NAMALWA (cell line): Measurements from ENCODE around the gene CTSH.
"Not testable (repeated sequence)": the region's sequence is repeated elsewhere in the genome, so short reads cannot be mapped to it uniquely, and the experiment has no call there.

Experiments used
- DNase-seq: peaks from one replicate; pipeline ENCODE4 v3.0.0-alpha.2; 2015; ENCODE audit warnings: low spot score

The CTSH gene

DNA sequence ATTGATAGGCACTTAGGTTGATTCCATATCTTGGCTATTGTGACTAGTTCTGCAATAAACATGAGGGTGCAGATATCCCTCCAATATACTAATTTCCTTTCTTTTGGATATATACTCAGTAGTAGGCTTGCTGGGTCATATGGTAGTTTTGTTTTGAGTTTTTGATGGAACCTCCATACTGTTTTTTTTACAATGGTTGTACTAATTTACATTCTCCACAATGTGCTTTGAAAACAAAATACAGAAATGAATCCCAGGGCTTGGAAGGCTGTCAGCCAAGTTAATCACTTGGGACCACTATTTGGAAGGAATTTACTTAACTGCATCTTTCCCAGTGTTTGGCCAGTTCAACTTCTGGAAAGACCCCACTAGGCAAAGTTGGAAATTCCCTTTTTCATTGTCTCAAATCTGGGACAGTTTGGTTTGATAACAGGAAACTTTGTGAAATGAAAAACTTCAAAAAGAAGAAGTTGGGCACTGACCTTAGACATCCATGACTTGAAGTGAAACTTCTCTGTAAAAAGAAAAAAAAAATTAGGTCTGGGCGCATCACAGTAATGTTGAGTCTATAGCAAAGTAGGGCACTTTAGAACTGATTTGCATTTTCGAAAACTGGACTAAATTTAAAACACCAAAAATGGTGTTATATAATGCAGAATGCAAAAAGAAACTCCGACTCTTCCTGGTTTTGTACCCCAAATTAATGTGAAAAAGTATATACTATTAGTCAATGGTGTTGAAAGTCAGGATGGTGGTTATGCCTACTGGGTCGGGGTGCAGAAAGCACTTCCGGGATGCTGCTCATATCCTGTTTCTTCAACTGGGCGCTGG is 6.0 kb downstream of the CTSH start:
- DNase-seq, result peak; percentile 61

DNA sequence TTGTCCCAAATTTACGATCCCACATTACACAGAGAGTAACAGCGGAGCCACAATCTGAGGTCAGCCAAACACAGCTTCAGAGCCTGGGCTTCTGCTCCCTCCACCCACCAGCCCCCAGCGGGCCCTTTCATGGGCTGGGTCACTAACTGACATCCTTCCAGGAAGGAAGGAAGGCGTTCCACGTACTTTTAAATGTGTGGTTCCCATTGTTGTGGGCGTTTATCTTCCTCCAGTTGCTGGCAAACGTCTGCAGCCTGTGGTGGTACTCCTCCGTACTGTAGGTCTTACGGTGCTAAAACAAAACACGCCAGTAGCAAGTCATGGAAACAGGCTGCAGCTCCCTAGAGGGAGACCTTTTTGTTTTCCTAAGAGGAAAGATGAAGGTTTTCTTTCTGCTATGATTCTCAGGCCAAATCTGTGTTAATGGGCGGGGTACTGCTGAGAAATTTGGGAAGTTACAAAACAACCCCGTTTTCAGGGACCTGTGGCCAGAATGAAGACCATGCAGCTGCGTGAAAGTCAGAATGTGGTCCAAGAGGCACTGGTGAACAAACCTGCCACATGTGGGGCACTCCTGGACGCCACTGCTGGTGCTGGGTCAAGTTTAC is 7.6 kb downstream of the CTSH start:
- DNase-seq, result no peak

DNA sequence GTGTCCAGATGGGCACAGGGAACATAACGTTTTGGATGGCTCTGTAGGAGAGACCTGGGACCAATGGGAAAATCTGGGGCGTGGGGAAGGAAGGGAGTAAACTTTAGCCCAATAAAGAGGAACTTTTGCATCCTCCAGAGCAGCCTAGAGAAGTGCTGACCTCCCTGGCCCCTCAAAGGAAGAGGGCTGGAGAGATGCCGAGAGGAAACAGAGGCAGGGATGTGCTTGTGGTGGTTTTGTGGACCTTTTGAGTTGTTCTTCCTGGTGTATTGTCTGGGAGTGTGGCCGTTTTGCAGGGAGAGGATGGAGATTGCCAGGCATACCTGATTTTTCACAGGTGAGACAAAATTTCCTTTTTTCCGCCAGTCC is 10.2 kb downstream of the CTSH start:
- no peak for DNase-seq

DNA sequence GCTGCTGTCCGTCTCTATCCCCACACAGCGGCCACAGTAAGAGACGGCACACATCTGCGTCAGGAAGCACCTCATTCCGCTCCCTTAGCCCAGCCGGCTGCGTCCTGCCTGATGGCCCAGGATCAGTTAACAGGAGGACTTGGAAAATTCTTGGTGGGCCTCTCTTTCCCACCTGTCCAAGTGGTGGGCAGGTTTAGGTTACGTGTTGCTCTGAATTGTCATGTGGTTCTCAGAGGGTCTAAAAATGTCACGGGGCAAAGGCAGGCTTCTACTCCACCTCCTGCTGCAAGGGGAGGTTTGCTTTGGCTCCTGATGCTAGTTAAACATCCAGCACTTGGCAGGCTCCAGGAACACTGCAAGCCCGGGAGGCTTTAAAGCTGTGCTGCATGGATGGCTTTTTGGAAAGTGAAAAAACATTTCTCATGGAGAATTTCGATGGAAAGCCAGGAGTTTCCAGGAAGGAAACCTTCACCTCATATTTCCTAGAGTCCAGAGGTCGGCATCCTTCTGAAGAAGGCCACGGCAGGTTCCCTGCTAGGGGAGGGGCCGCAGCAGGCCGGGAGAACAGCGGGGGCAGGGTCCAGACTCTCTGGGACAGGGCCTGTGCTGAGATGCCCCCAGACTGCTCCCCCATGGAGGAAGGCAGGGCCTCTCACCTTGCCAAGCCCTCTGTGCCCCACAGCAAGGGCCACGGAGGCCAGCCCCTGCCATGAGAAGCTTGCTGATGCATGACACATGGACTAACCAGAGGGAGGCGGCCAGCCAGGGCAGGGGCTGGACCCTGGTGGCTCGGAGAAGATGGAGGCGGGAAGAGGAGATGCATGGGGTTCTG is 10.8 kb downstream of the CTSH start:
- DNase-seq, result no peak

DNA sequence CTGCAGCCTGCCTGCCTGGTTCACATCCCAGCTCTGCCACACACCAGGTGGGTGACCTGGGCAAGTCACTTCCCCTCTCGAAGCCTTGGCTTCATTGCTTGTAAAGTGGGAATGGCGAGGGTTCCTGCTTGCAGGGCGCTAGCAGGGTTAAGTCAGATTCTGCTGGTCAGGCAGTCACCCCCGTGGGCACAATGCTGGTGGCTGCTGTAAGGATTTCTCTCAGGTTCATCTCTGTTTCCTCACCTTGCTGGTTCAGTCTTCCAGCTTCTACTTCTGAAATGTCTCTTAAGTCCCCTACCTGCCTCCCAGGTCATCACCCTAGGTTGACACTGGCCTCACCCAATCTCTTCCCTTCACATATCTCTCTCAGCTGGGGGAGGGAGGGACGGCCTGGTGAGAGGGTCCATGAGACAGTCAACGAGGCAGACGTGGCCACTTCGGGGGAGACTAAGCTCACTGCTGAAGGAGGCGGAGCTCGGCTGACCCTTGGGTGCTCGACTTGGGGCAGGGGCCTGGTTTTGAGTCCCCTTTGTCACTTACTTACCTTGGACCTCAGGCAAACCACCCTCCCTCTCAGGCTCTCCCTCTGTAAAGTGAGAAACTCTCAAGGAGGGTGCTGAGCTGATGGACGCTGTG is 11.5 kb downstream of the CTSH start:
- DNase-seq, result no peak

DNA sequence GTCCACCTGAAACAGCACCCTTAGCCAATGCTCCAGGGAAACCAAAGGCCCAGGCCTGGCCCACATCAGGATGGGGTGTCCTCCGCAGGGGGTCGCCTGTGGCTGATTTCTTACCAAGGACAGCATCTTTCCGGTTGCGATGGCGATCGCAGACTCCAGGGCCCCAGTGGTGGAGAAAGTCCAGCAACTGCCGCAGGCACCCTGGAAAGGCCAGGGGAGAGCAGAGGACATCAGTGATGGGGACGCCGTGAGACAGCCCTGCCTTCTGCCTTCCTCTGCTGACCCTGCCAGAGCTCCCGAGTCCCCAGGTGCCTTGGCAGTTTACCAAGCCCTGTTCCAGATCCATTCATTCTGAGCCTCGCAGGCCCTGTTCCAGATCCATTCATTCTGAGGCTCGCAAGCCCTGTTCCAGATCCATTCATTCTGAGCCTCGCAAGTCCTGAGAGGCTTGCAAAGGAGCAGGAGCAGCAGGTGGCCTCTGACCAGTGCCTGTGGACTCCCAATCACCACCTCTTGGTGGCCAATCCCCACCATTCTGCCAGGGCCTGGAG is 12.5 kb downstream of the CTSH start:
- DNase-seq, result no peak

DNA sequence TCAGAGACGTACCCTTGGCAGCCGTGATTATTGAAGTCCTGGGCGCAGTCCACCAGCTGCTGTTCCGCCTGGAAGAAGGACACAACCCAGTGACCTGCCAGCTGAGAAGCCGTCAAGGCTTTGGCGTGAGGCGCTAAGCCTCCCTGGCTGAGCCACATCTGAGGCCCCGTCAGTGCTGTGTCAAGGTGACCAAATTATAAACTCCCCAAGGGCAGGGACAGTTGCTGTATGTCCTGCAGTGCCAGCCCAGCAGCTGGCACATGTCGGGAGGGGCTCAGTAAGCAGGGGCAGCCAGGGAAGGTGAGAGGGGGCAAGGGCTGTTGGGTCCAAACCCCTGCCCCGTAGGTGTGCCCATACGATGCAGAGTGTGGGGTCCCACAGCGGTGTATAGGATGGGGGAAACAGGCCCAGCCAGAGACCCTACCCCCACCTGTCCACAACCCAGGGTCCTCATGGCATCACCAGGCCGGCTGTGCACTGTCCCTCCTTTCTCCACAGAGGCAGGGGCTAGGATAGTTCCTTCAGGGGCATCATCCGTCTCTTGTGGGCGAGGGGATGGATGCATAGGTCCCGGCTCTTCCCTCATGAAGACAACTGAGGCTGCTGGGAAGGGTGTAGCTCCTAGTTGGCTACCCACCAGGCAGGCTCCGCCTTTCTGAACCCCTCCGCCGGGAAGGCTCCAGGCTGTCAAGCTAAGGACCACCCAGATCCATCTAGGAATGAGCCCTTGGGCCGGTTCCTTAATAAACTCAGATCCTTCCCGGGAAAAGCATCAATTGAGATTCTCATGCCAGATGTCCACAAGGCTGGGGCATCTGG is 13.2 kb downstream of the CTSH start:
- DNase-seq, result no peak

DNA sequence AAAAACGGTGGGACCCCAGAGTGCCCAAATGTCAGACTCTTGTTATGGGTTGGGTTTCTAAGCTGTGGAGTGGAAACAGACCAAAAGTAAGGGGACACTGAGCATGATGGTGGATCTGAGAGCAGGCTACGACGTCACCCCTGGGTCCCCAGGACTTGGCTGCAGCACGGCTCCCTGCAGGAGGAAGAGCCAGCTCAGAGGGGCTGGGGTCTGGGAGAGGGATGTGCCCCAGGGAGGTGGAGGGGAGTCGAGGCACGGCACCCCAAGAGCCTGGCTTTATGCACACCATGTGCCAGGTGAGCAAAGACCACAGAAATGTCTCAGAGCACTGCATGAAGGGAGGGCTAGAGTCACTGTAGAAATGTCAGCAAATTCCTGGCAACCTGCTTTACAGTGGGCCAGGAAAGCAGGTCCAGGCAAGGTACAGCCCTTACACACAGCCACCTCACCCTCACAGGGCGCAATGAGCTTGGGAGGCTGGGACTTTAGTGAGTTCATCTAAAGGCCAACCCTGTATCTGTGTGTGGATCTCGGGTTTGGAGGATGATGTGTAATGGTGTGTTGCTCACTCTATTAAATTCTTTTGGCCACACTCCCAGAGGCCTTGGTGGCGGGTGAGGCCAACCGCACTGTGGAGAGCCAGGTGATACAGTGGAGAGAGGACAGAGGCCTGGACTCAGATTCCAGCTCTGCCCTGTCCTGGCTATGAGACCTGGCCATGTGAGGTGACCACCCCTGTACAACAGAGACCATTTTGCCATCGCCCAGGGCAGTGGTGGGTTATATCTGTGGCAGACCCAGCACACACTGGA is 14.1 kb downstream of the CTSH start:
- DNase-seq, result no peak

DNA sequence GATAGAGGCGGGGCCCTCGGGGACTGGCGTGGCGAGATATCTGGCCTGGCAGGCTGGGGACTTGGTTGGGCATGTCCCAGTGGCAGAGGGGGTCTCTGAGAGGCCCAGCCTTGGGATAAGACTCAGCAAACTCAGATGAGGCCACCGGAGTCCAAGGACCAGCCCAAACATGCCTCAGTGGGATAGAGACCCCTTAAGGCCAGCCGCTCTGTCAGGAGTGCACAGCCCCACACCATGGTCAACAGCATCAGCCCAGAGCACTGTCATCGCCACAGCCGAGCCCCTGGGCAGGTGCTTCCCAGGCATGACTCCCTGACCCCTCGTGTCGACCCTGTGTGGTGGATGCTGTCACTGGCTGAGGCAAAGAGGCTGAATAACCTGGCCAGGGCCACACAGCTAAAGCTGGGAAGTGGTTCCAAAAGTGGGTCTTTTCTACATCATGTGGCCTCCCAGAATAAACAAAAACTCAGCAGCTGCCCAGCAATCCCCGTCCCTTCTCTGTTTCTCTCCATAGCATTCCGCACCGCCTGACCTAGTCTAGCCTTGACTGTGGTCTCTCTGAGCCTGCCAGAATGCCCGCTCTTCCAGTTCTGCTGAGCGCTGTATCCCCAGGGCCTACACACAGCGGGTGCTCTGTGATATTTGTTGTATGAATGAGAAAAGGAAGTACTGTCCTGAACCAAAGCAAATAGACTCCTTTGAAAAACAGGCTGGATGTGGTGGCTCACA is 15.1 kb downstream of the CTSH start:
- DNase-seq, result no peak

DNA sequence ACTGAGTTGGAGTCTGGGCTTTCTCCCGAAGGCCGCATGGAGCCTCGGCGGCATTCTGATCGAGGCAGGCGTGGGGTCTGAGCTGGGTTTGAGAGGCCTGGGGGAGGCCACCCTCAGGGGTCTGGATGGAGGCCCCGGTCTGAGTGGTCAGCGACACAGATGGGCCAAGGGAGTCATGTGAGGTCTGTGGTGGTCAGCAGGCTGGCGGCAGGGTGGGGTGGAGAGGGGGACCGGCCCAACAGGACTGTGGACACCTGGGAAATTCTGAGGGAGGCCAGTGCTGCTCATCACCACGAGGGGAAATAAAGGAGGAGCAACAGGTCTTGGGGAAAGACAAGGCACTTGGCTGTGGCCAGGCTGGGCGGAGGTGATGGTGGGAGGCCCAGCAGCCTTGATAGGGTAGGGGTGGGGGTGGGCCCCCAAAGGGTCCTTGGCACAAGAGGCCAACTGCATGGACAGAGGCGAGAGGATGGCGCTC is 16.2 kb downstream of the CTSH start:
- no peak for DNase-seq

DNA sequence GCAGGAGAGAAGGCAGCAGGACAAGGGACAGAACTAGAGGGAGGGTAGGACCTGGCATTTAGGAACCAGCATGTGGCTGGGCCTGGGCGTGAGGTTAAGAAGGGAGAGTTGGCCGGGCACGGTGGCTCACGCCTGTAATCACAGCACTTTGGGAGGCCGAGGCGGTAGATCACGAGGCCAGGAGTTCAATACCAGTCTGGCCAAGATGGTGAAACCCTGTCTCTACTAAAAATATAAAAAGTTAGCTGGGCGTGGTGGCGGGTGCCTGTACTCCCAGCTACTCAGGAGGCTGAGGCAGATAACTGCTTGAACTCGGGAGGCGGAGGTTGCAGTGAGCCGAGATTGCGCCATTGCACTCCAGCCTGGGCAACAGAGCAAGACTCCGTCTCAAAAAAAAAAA is 16.7 kb downstream of the CTSH start:
- DNase-seq, result not testable (repeated sequence)

DNA sequence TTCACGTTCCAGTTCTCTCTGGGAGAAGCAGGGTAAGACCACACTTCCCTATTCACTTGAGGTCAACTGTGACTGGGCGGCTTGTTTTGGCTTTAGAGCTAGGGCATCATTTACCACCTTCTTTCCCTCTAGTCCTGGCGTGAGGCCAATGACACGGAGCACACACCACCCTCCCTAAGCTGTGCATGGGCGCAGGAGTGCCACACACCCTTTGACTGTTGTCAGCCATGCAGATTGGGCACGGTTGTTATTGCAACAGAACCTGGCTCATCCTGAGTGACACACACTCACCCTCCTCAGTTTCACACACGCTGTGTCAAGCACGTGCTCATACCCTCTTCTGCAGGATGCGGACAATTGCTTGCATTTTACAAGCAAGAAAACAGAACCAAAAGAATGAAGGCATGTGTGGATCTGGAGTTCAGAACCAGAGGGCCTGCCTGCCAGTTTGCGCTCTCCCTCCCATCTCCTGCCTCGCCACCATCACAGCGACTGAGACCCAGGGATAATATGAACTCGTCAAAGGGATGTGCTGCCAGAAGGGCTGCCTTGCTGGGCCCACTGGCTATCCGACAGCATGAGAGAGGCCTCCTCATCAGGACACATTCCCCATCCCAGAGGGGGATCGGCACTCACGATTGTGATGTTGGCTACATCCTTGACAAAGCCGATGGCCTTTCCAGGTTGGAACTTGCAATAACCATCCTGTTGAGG is 17.6 kb downstream of the CTSH start:
- no peak for DNase-seq

DNA sequence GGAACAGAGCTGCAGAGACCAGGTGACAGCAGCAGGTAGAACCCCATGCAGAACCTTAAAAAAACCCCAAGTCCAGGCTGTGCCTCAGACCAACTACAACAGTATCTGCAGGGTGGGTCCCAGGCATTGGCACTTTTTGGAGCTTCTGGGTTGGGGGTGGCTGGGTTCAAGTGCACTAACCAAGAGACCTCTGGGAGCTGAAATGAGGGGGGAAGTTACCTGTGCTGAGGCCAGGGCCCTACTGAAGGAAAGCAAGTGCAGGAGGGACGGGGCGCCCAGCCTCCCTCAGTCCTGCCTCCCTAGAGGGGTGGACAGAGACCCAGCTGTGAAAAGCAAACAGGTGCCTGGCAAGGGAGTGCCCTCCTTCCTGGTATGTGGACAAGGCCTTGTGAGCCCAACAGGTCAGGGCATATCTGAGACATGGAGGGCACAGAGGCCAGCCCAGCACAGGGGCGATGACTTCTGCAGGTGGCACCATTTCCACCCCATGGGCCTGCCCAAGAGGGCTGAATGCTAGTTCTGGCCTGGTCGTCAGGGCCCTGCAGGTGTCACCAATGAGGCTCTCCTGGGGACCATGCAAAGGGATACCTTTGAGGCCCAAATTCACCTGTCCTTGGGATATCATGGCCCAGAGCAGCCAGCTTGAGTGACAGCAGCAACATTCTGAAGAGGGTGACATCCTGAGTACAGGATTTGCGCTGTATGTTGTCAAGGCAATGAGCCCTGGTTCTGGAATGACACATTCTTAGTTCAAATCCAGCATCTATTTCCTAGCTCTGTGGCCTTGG is 18.7 kb downstream of the CTSH start:
- no peak for DNase-seq

DNA sequence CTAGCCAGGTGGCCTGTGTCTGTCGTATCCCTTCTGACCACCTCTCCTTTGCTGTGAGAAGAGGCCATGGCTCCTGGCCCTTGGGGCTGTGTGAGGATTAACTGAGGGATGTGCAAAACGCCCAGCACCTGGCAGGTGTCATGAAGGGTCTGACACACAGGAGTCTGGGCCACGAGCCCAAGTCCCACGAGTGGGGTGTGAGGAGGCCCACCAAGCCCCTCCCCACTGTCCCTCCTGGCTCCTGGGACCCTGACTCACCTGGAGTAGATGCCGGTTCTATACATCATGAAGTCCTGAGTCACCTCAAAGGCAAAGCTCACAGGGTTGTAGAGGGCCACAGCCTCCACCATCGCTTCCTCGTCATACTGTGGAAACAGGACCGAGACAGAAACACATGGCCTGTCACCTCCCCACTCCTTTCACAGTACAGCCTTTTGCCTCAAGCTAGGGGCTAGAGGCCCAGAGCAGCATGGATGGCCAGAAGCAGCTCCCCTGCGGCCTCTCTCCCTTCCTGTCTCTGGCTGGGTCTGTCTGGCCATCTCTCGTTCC is 19.7 kb downstream of the CTSH start:
- DNase-seq, result no peak

DNA sequence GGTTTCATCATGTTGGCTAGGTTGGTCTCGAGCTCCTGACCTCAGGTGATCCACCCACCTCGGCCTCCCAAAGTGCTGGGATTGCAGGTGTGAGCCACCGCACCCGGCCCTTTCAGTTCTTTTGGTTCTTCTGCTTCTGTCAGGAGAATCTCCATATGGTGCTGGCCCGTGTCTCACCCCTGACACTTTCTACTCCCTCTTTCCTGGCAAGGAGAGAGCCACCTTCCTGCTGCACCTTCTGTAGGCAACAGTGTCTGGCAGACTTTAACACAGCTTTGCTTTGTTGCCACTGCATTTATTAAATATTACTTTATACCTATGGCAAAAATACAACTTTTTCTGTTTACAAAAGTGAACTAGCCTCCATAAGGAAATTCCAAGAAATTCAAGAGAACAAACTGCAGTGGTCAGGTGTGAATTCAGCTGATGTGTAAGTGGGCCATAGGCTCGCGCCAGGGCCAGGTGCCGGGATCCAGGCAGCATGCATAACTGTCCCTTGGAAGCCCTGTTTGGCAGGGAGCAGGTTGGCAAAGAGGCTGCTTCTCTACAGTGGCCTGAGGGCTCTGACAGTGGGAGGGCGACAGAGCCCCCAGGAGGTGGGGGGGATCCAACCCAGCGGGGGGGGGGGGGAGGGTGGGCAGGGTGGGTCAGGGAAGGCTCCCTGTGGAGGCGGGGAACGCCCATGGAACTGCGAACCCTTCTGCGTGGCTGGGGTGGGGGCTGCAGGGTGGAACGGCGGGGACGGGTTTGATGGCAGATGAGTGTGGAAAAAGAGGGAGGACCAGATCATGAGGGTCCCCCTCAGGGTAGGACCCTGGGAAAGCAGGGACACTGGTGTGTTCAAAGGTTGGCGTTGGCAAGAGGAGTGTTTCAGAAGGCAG is 21.1 kb downstream of the CTSH start:
- DNase-seq, result no peak

DNA sequence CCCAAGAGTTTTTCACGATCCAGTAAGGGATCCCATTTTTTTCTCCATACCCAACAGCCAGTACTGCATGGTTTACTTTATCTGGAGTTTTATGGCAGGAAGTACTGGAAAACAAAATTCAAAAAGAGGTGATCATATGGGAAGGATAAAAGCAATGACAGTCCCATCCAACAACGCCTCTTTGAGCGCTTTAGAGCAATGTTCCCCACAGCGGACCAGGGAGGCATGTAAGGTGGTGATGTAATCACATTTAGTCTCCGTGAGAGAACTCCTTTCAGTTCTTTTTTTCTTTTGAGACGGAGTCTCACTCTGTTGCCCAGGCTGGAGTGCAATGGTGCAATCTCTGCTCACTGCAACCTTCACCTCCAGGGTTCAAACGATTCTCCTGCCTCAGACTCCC is 21.8 kb downstream of the CTSH start:
- no peak for DNase-seq

DNA sequence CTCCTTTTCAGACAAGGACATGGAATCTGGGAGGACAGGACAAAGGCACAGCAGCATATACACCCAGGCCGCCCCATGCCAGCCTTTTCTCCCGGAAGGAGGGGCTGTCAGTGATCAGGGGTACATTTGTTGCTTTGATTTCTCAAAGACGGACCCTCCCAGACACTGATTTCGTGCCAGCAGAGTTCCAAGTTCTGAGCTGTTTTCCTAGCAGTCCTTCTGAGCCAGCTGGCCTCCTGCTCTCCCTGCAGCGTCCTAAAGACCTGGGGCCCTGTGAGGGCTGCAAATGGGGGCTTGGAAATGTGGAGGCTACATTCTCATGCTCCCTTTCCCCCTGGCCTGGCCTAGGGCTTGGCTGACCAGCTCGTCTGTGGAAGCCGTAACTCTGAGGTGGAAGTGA is 22.3 kb downstream of the CTSH start:
- DNase-seq, result no peak
